HepG2 (cell line): ENCODE measurements around the gene LRRC8E. TPM values are rescaled to one million over a fixed set of nuclear protein-coding genes. Genes with fewer than 3 reads are reported as not detected.

ENCODE experiments used
- AGO1 ChIP-seq: fragments of 200-400 bp; formaldehyde crosslinking; IDR thresholded peaks from 2 replicates; pipeline ENCODE4 v1.6.1; 2017; ENCODE audit warnings: mild to moderate bottlenecking, low read depth, low read length, moderate library complexity; ENCODE audit not compliant: poor library complexity, severe bottlenecking
- CHCHD3 ChIP-seq: sonication (generic); formaldehyde crosslinking; IDR thresholded peaks from 2 replicates; pipeline ENCODE4 v1.8.0; 2022; ENCODE audit warnings: mild to moderate bottlenecking, missing genetic modification reagents, moderate library complexity
- DMTF1 ChIP-seq: sonication (generic); formaldehyde crosslinking; IDR thresholded peaks from 2 replicates; pipeline ENCODE4 v1.4.0; 2020; ENCODE audit warnings: mild to moderate bottlenecking, missing genetic modification reagents
- MATR3 ChIP-seq: sonication (generic); formaldehyde crosslinking; IDR thresholded peaks from 2 replicates; pipeline ENCODE4 v1.4.0; 2020; ENCODE audit warnings: missing genetic modification reagents
- SALL1 ChIP-seq: sonication (generic); formaldehyde crosslinking; IDR thresholded peaks from 2 replicates; pipeline ENCODE4 v1.8.0; 2022; ENCODE audit warnings: mild to moderate bottlenecking, missing genetic modification reagents
- SRSF1 ChIP-seq: fragments of 200-400 bp; formaldehyde crosslinking; optimal IDR thresholded peaks from 2 replicates; pipeline ENCODE3; 2017; ENCODE audit warnings: mild to moderate bottlenecking, low read depth, low read length, moderate library complexity
- TAF1 ChIP-seq: sonication (generic); formaldehyde crosslinking; IDR thresholded peaks from 2 replicates; pipeline ENCODE4 v1.4.0; 2020; ENCODE audit warnings: missing genetic modification reagents
- ZC3H4 ChIP-seq: sonication (generic); formaldehyde crosslinking; IDR thresholded peaks from 2 replicates; pipeline ENCODE4 v1.4.0; 2020; ENCODE audit warnings: missing genetic modification reagents, borderline replicate concordance
- ZMAT3 ChIP-seq: sonication (generic); formaldehyde crosslinking; conservative IDR thresholded peaks from 2 replicates; pipeline ENCODE4 v1.7.0; 2021; ENCODE audit warnings: missing genetic modification reagents
- ZNF331 ChIP-seq: sonication (generic); formaldehyde crosslinking; IDR thresholded peaks from 2 replicates; pipeline ENCODE4 v1.4.0; 2020; ENCODE audit warnings: missing genetic modification reagents
- ZNF343 ChIP-seq: sonication (generic); formaldehyde crosslinking; IDR thresholded peaks from 2 replicates; pipeline ENCODE4 v1.4.0; 2020; ENCODE audit warnings: mild to moderate bottlenecking, missing genetic modification reagents
- ZNF446 ChIP-seq: sonication (generic); formaldehyde crosslinking; IDR thresholded peaks from 2 replicates; pipeline ENCODE4 v1.5.0; 2020; ENCODE audit warnings: mild to moderate bottlenecking, missing genetic modification reagents
- ZNF570 ChIP-seq: sonication (generic); formaldehyde crosslinking; IDR thresholded peaks from 2 replicates; pipeline ENCODE4 v1.4.0; 2020; ENCODE audit warnings: mild to moderate bottlenecking, missing genetic modification reagents, borderline replicate concordance
- ZNF646 ChIP-seq: sonication (generic); formaldehyde crosslinking; IDR thresholded peaks from 2 replicates; pipeline ENCODE4 v1.9.0; 2021; ENCODE audit warnings: mild to moderate bottlenecking, missing genetic modification reagents
- ZNF709 ChIP-seq: sonication (generic); formaldehyde crosslinking; IDR thresholded peaks from 2 replicates; pipeline ENCODE4 v1.5.0; 2020; ENCODE audit warnings: mild to moderate bottlenecking, missing genetic modification reagents
- ZNF724P ChIP-seq: sonication (generic); formaldehyde crosslinking; IDR thresholded peaks from 2 replicates; pipeline ENCODE4 v1.8.0; 2022; ENCODE audit warnings: missing genetic modification reagents, borderline replicate concordance
- ZXDC ChIP-seq: sonication (generic); formaldehyde crosslinking; IDR thresholded peaks from 2 replicates; pipeline ENCODE4 v1.5.0; 2020; ENCODE audit warnings: mild to moderate bottlenecking, missing genetic modification reagents
- polyA plus RNA-seq, 8 experiments: library from polyadenylated mRNA; depleted of rRNA in 3 of 8; stranded (reverse) in 7 of 8; unstranded in 1 of 8; fragments of >200 nt; fragmentation: Illumina TruSeq in 4 of 8; extraction: Trizol in 4 of 8; gene quantifications; 2 replicates each; pipeline versions ENCODE4 v1.2.1 to v1.2.3, GENCODE V29; 2011 to 2016; ENCODE audit warnings: low read depth in 4 of 8, missing spikeins in 1 of 8, mixed read lengths in 1 of 8; ENCODE audit not compliant: insufficient read depth in 1 of 8
- total RNA-seq, 5 experiments: library from RNA; depleted of rRNA; stranded (reverse); fragments of >200 nt; fragmentation: Illumina TruSeq; extraction: Trizol; gene quantifications; 2 replicates each; pipeline ENCODE4 v1.2.3, GENCODE V29; 2016; ENCODE audit warnings: low read depth in 1 of 5

The LRRC8E gene
- total and polyA plus RNA-seq, 2 of the 13 experiments (the other 11 are each of a cell fraction or from before 2014, with no cell fraction given): 8.0 to 10.3 TPM

GRCh38 chr19:7916103-7916954 lies 28.0 kb downstream of the LRRC8E start (continued):
- TF ChIP-seq ZNF646 (peak; percentile 35; the same call in 1 of the 2 replicates), ZC3H4 (no peak), ZNF709 (CRISPR knock-in tag) (peak; percentile 87; the same call in 1 of the 2 replicates), ZMAT3 (CRISPR knock-in tag) (peak; percentile 66), SRSF1 (no peak), ZNF570 (0 out of 2 replicates have a peak, but pooled peaks have one; percentile 45), TAF1 (no peak), SALL1 (CRISPR knock-in tag) (peak; percentile 32; the same call in 1 of the 2 replicates), DMTF1 (CRISPR knock-in tag) (no peak), ZNF343 (no peak), MATR3 (no peak), ZNF724P (CRISPR knock-in tag) (peak; percentile 42; the same call in 1 of the 2 replicates), ZNF446 (0 out of 2 replicates have a peak, but pooled peaks have one; percentile 50), AGO1 (peak; percentile 98), ZNF331 (CRISPR knock-in tag) (peak; percentile 49; the same call in 1 of the 2 replicates), ZXDC (CRISPR knock-in tag) (0 out of 2 replicates have a peak, but pooled peaks have one; percentile 62), CHCHD3 (CRISPR knock-in tag) (peak; percentile 36; the same call in 1 of the 2 replicates)
